ENCODE measurements around the gene RAB11FIP3.

DNA sequence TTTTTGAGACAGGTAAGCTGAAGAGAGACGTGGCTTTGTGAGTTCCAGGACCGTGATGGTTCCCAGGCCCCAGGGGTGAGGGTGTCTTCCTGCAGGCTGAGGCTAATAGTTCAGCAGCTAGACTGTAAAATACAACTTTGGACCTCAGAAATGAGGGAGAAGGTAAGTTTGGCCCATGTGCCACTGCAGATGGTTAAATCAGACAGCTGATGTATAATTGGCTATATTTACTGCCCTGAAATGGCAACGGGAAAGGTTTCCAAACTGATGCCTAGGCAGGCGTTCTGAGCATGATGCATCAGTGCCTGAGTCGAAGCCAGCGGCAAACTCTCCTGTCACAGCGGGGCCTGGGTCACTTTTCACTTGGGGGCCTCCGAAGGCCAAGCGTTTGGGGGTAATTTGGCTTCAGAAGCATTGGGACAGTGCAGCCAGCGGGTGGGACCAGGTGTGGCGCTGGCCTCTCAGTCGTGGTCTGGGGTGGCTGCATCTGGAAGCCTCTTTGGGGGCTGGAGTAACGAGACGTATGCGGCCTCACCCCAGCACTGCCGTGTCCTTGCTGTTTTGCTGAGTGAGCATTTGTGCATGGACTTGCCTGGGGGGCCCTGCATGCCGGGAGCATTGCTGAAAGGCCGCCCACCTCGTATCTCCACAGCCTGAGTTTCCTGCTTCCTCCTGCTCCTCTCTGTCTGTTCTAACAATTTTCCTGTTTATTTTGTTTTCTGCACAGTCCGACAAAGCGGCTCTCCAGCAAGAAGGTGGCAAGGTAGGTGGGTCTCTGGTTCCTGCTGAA is 70.8 kb downstream of the RAB11FIP3 start:
- TF ChIP-seq POLR2A (IDR thresholded peaks at IDR 0.05) = no peak
- no peak for TF ChIP-seq POLR2AphosphoS5 (IDR thresholded peaks at IDR 0.05)

All from prostate gland (tissue), 1 donor.